GM19193 (cell line): ENCODE measurements around the gene FAM168A.

Experiments
- POLR2A ChIP-seq: IDR thresholded peaks from 4 replicates; pipeline ENCODE4 v1.6.1; 2011; ENCODE audit not compliant: insufficient read depth, insufficient read length; ENCODE audit errors: extremely low read depth

The FAM168A gene

DNA sequence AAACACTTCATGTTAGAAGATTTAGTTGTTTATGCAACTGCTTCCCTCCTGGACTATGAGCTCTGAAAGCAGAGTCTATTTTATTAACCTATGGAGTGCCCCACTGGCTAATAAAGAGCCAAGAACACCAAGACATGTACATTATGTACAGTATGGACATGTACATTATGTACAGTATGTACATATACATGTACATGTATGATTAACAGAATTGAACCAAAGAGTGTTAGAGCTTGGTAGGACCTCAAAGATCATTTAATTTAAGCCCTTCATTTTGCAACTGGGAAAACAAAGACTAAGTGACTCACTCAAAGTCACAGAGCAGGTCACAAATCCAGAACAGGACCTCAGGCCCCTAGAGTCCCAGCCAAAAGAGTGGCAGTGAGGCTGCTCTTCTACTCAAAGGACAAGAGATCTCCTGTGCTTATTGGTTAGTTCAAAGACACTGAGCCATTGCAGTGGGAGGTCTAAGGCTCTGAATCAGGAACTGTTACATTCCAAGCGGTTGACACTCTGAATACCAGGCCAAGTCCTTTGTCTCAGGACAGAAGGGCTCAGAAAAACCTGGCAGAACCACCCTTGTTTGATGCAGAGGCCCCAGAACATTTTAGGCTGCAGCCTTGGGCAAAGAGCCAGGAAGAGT, 103.8 kb downstream of the FAM168A start:
- TF ChIP-seq POLR2A: no peak

DNA sequence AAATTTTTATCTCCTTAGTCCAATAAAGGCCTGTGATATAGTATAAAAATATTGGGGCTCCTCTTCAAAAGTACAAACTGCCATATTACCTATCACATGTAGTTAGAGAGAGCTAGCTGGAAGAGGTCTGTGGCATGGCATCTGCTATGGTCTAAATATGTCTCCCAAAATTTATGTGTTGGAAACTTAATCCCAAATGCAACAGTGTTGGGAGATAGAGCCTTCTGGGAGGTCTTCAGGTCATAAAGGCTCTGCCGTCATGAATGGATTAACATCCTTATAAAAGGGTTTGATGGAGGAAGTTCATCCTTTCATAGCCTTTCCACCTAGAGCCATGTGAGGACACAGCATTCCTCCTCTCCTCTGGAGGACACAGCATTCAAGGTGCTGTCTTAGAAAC, 116.3 kb downstream of the FAM168A start:
- TF ChIP-seq POLR2A: no peak

DNA sequence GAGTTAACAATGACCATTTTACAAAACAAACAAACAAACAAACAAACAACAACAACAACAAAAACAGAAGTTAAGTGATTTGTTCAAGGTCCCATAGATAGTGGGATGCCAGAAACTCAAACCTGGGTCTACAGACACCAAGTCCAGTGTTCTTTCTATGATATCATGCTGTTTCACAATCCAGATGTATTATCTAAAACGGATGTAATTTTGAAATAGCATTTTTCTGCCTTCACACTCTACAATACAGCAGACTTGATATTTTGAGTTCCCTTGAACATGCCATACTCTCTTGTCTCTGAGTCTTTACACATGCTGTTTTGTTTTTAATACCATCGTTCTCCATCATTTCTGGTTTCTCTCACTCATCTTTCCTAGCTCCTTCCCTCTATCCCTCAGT, 117.2 kb downstream of the FAM168A start:
- no peak for TF ChIP-seq POLR2A

DNA sequence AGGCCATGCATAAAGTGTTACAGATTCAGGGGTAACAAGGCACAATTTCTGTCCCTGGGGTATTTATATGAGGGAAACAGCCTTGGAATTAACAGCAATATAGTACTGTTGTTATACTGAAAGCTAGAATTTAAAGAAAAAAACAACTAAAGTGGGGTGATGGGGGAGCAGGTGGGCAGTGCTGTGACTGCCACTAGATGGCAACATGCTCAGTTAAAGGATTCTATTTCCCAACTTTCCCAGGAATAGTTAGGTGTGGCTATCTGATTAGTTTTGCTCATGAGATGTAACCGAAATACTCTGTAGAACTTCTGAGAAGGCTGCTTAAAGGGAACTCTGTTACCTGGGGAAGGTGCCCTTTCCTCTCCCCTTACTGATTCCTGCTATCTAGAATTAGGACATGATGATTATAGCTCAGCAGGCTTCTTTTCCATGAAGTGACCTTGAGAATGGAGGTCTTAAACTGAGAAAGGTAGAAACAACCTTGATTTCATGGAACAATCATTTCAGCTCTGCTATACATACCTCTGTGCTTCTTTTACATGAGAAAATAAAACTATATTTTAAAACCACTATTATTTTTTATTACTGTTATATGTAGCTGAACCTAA, 119.1 kb downstream of the FAM168A start:
- TF ChIP-seq POLR2A: no peak

DNA sequence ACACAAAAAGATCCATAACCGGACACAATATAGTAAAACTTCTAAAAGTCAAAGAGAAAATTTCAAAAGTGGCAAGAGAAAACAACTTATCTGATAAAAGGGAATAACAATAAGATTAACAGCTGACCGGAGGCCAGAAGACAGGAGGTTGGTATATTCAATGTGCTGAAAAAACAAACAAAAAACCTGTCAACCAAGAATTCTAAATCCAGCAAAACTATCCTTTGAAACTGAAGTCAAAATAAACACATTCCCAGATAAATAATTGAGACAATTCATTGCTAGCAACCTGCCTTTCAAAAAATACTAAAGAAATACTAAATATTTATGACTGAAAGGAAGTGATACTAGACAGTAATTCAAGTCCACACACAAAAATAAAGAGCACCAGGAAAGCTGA, 120.4 kb downstream of the FAM168A start:
- TF ChIP-seq POLR2A: no peak

DNA sequence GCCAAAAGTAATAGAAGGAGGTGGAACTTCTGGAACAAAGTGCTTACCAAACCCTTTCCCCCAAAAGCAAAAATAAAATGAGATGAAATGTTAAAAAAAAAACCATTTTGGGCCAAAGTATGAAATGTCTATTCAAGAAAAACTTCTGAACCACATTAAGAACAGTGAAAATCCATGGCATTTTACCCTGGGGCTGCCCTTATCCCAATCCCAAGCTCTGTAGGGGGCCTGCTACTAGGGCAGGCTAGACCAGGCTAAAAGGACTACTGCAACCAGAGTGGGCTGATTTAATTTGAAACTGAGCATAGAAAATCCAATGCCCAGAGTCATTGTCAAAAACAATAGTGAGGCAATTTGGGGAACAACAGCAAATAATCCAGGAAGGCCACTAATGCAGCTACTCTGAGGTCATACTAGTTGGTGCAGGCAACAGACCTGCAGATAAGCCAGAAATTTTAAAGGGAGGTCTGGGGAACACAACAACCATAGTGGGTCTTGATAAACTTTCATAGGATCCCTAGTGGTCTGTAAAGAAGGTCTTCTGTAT, 122.3 kb downstream of the FAM168A start:
- no peak for TF ChIP-seq POLR2A

DNA sequence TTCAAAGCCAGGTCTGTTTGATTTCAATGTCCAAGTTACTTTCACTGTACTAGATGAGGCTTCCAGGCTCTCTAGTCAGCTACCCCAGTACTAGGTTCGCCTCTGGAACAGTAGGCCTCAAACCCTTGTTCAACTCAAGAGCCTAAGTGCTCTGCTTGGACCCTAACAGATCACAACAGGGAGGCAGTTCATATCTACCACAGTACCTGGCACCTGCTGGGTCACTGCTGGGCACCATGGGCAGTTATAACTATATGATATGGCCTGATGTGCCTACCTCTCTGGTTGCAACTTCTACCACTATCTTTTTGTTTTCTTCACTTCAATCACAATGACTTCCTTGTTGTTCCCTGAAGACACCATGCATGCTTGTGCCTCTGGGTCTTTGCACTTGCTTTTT, 124.7 kb downstream of the FAM168A start:
- TF ChIP-seq POLR2A: no peak

DNA sequence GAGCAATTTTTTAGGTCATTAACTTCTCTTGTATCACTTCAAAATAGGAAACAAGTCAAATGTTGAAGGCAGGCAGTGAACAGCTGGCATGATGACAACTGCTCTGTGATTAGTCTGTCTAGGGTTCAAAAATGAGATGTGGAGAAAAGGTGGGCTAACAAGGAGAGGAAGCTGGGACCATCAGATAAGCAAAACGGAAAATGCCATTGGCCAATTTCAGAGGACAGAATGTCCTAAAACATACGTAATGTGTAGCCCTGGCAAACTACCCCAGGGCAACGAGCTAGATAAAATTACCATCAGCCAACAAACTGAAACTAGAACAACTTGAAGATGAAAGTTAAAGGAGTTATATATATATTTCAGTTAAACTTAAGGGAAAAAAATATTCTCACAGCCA, 128.5 kb downstream of the FAM168A start:
- TF ChIP-seq POLR2A: no peak

DNA sequence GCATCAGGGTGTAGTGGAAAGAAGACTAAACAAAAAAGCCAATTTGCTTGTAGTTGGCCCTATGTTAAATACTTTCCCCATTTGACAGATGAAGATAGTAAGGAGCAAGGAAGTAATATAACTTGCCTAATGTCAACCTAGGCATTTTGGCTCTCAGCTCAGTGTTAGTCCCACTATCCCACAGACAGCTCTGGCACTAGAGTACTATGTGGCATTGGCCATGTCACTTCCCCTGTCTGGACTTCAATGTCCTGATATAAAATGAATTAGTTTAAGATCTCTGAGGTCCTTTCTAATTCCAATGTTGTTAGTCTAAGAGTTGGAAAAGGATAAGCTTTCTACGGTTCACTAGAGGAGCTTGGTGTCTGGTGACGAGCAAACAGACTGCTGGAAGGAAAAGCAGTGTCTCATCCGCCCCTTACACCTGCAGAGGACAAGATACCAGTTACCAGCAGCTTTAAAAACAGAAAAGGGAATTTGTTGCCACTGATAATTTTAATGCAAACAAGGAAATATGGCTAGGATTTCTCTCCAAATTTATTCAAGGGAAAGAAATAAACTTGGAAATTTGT, 129.2 kb downstream of the FAM168A start:
- no peak for TF ChIP-seq POLR2A

DNA sequence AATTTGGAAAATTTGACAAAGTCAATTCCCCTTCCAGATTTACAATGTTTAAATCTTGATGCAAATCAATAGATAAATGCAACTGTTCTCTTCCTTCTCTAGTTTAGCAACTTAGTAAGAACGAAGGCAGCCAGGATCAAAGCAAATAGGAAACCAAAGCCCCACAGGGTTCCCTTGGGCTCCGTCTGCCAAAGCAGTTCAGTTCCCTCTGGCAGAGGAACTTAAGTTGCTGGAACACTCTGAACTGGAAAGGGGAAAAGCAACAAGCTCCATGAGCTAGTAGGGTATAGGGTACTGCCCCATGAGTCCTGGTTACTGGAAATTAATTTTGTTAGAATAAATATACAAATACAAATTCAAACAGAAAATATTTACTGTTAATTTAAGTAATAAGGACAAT, 130.4 kb downstream of the FAM168A start:
- TF ChIP-seq POLR2A: no peak

DNA sequence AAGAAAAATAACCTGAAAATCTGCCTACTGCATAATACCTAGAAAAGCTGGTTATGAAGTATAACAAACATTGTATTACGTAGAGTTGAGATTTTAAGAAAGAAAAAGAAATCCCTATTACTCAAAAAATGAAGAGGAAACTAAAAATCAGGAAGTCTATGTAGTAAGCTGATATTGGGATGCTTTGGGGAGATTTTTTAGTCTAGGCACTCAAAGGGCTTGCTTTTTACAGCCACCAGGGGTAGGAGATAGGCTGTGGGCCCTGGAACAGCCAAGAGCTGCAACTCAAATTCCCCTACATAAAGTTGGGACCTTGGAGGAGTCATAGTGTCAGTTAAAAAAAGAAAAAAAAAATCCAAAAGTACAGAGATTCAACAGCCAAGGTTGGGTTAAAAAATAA, 131.3 kb downstream of the FAM168A start:
- TF ChIP-seq POLR2A: no peak

DNA sequence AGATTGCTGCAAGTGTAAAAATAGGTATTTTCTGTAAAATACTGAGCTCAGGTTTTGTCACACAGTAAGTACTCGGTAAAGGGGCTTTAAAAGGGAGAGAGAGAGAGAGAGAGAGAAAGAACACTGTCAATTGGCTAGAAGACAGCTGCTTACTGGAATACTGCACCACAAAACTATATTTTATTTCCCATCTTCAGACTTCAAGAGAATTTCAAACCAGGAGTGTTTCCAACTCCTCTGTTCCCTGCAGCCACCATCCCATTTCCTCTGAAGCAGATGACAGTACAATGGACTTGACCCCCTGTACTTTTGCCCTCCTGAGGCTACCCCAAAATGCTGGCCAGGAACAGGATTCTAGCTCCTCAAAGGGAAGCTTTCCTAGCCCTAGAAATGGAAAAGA, 132.0 kb downstream of the FAM168A start:
- no peak for TF ChIP-seq POLR2A

DNA sequence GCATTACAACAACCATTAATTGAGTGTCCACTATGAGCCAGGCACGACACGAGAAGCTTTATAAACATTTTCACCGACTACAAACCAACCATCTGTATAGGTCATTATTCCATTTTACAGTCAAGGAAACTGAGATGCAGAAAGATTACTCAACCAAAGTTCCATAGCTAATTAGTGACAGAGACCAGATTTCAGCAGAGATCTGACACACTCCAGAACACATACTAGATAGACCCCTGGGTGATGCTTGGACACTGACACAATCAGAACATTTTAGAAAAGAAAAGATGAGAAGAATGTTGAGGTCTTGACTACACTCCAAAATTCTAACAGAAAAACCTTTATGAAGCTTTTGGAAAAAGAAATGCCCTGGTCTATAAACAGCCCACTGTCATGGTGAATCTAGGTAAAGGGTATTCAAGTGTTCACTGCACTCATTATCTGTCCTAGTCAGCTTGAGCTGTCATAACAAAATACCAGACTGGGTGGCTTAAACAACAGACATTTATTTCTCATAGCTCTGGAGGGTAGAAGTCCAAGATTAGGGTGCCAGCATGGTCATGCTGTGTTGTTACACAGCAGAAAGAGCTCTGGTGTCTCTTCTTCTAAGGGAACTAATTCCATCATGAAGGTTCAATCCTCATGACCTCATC, 132.8 kb downstream of the FAM168A start:
- TF ChIP-seq POLR2A: no peak

DNA sequence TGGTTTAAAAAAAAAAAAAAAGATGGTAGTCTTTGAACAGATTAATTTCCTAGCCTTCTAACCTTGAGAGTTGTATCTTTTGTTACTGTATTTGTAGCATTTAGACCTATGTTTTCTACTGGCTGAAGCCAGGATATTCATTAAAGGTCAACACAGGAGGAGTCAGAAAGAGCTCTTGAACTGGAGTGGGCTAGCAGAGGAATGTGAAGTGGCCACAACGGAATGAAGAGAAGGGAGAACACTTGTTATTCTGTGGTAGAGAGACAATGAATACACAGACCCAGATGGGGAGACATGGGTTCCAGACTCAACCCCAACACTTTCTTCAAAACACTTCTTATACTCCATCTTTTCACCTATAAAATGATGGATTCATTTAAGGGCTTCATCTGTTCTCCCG, 133.6 kb downstream of the FAM168A start:
- no peak for TF ChIP-seq POLR2A

DNA sequence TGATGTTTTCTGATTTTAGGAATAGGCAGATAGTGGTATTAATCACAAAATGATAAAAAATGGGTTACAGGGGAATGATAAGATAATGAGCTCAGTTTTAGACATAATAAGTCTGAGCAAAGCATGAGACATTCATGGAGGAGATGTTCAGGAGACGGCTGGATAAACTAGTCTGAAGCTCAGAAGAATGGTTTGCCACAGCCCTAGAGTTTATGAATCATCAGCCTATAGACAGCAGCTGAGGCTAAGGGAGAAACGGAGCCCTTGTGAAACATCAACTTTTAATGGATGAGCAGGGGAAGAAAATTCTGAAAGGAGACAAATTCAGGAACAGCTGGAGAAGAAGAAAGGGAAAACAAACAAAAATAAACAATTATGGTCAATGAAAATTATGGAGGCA, 134.6 kb downstream of the FAM168A start:
- no peak for TF ChIP-seq POLR2A

DNA sequence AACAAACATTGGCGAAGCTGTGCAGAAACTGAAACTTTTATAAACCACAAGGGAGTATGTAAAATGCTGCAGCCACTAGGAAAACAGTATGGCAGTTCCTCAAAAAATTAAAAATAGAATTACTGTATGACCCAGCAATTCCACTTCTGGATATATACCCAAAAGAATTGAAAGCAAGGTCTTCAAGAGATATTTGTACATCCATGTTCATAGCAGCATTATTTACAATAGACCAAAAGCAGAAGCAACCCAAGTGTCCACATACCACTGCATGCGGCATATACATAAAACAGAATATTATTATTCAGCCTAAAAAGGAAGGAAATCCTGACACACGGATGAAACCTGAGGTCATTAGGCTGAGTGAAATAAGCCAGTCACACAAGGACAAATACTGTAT, 135.9 kb downstream of the FAM168A start:
- TF ChIP-seq POLR2A: no peak
